Naive thymus-derived CD4-positive, alpha-beta T cell (primary cell): ENCODE data around the gene SCYL1. TPM values are rescaled to one million over a fixed set of nuclear protein-coding genes. Genes with fewer than 3 reads are reported as not detected.

Source experiments
- ATAC-seq: fragments of 150-1000 bp; cut with Tn5 transposase; 2 replicates; pipeline ENCODE4 v1.10.0; 2021; ENCODE audit warnings: mild to moderate bottlenecking, moderate library complexity
- CTCF ChIA-PET: fragments of 350-600 bp; sonication (Branson Sonifier 250); formaldehyde crosslinking; loops from one replicate; lab custom pipeline; 2021; ENCODE audit warnings: antibody characterized with exemption; lab: Charles Lee
- POLR2A ChIA-PET: fragments of 350-600 bp; sonication (Branson Sonifier 250); formaldehyde crosslinking; loops from one replicate; lab custom pipeline; 2021; ENCODE audit warnings: antibody characterized with exemption, inconsistent platforms; lab: Charles Lee
- DNase-seq, 9 donors: peaks; one replicate each; pipeline versions ENCODE4 v3.0.0 to v3.0.0-alpha.2; 2020 to 2022; ENCODE audit warnings: mixed read lengths in 1 of 9
- H3K27ac ChIP-seq: one replicate; pipeline ENCODE4 v1.7.0; 2013; ENCODE audit warnings: mild to moderate bottlenecking, low read depth, low read length, moderate library complexity
- H3K27me3 ChIP-seq, 2 donors: one replicate each; pipeline ENCODE4 v1.7.0; 2013; ENCODE audit warnings: low read length in 2 of 2, mild to moderate bottlenecking in 2 of 2, moderate library complexity in 2 of 2; ENCODE audit not compliant: control insufficient read depth in 2 of 2, insufficient read depth in 2 of 2
- H3K36me3 ChIP-seq, 3 experiments: 1 replicate in 2 of 3; 2 replicates in 1 of 3; pipeline ENCODE4 v1.7.0; 2013; ENCODE audit warnings: low read length in 3 of 3, mild to moderate bottlenecking in 3 of 3, moderate library complexity in 1 of 3; ENCODE audit not compliant: insufficient read depth in 3 of 3, control insufficient read depth in 2 of 3
- H3K4me1 ChIP-seq, 2 donors: one replicate each; pipeline ENCODE4 v1.7.0; 2013; ENCODE audit warnings: low read length in 2 of 2, mild to moderate bottlenecking in 2 of 2, moderate library complexity in 1 of 2; ENCODE audit not compliant: control insufficient read depth in 2 of 2, insufficient read depth in 2 of 2
- H3K4me3 ChIP-seq: 2 replicates; pipeline ENCODE4 v1.7.0; 2013; ENCODE audit warnings: mild to moderate bottlenecking, low read length
- H3K9me3 ChIP-seq, 3 experiments: 1 replicate in 2 of 3; 2 replicates in 1 of 3; pipeline ENCODE4 v1.7.0; 2013; ENCODE audit warnings: low read length in 3 of 3; ENCODE audit not compliant: control insufficient read depth in 2 of 3
- H3K27ac Mint-ChIP-seq, 9 donors: one replicate each; pipeline ENCODE4 v1.8.0; 2020 to 2022; ENCODE audit warnings: mixed read lengths in 9 of 9, mild to moderate bottlenecking in 8 of 9, moderate library complexity in 5 of 9, inconsistent platforms in 2 of 9
- H3K27me3 Mint-ChIP-seq, 5 donors: one replicate each; pipeline ENCODE4 v1.8.0; 2021 to 2022; ENCODE audit warnings: mixed read lengths in 5 of 5, mild to moderate bottlenecking in 1 of 5
- H3K36me3 Mint-ChIP-seq, 5 donors: one replicate each; pipeline ENCODE4 v1.8.0; 2020 to 2022; ENCODE audit warnings: mixed read lengths in 5 of 5, mild to moderate bottlenecking in 3 of 5, inconsistent platforms in 1 of 5
- H3K4me1 Mint-ChIP-seq, 7 donors: one replicate each; pipeline ENCODE4 v1.8.0; 2020 to 2022; ENCODE audit warnings: mixed read lengths in 7 of 7, mild to moderate bottlenecking in 3 of 7, inconsistent platforms in 1 of 7
- H3K4me3 Mint-ChIP-seq, 10 donors: one replicate each; pipeline ENCODE4 v1.8.0; 2020 to 2022; ENCODE audit warnings: mild to moderate bottlenecking in 10 of 10, mixed read lengths in 10 of 10, moderate library complexity in 6 of 10, inconsistent platforms in 2 of 10
- H3K9me3 Mint-ChIP-seq, 11 donors: one replicate each; pipeline ENCODE4 v1.8.0; 2020 to 2022; ENCODE audit warnings: mixed read lengths in 11 of 11, mild to moderate bottlenecking in 4 of 11, inconsistent platforms in 1 of 11, moderate library complexity in 1 of 11
- intact Hi-C, 2 donors: fragments of 100-400 bp; cut with micrococcal nuclease; formaldehyde crosslinking; loops; one replicate each; pipeline ENCODE4 v1.15.1; 2023
- polyA plus RNA-seq, 2 donors: library from polyadenylated mRNA; unstranded; fragments of 300-500 nt; fragmentation: Illumina TruSeq; gene quantifications; one replicate each; pipeline ENCODE4 v1.2.3, GENCODE V29; 2021
- total RNA-seq, 6 experiments: library from RNA in 5 of 6; stranded (reverse) in 5 of 6; gene quantifications; 1 replicate in 5 of 6; 2 replicates in 1 of 6; pipeline ENCODE4 v1.2.3 and lab custom pipeline; 2021 to 2026

Gene SCYL1
- total and polyA plus RNA-seq, 7 experiments from 2014 or later, result 27.0 to 79.8 (median 69.1) TPM

DNA sequence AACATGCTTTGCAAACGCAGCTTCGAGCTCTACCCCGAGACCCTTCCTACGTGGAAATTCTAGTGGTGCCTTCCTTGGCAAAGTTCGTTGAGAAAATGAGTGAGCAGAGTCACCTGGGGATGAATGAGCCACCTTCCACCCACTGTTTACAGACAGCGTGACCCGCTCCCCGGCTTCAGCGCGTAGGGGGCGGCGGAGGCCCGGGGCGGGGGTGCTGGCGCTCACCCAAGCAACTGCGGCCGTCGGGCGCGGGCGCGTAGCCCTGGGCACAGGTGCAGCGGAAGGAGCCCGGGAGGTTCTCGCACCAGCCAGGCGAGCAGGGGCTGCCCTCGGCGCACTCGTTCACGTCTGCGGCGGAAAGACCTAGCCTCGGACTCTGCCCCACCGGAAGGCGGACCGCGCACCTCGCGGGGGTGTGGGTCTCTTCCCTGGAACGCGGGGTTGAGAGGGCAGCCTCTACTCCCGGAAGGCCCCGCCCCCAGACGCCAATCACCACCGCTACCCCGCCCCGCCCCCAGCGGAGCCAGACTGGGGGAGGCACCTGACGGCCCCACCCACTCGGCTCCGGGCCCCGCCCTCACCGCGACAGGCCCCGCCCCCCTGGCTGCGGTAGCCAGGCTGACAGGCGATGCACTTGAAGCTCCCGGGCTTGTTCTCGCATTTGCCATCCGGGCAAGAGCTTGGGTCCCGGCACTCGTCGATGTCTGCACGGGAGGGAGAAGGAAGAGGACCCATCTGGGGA, 21.5 kb downstream of the SCYL1 start:
- intact Hi-C loops, result loop anchor here (1.0 to 10.0 kb wide), 4 partner anchors 11 to 308 kb away; partner anchors contain the start of genes ZNRD2 (in 2 of the 2), CFL1 (in 1 of the 2) and PCNX3 (in 1 of the 2)
- peak overlapping the region; percentile 14 for H3K4me3 ChIP-seq
- CTCF ChIA-PET, result interaction anchor here (0.6 to 1.8 kb wide), 8 partner anchors 10 to 238 kb away, joined by 3 to 9 read pairs (median 4); partner anchors contain the start of genes FAM89B and ZNRD2
- no peaks in the 10 kb centered on the region for H3K27me3 ChIP-seq
- DNase-seq, result peak; percentile 95 to 100 (median 98)
- H3K27ac ChIP-seq, result peak overlapping the region; percentile 75
- POLR2A ChIA-PET, result interaction anchor here (0.7 to 14.3 kb wide), 11 partner anchors 9 to 411 kb away, joined by 3 to 186 read pairs (median 7); partner anchors contain the start of genes EHBP1L1, FAM89B, LTBP3 and MALAT1
- H3K4me3 Mint-ChIP-seq, result peak overlapping the region; percentile 39 to 86 (median 84)
- H3K9me3 Mint-ChIP-seq, result peaks cover 0 to 2% (median 0%) of the 10 kb centered on the region in 11 donors
- H3K27ac Mint-ChIP-seq, result peak overlapping the region; percentile 86 to 98 (median 88)
- H3K9me3 ChIP-seq, result no peaks in the 10 kb centered on the region
- H3K4me1 ChIP-seq, result peaks cover 27 to 41% of the 10 kb centered on the region in 2 donors
- ATAC-seq, result peak; percentile 96
- H3K36me3 ChIP-seq, result peaks cover 0 to 36% (median 4%) of the 10 kb centered on the region in 3 experiments
- H3K36me3 Mint-ChIP-seq, result peaks cover 0 to 31% (median 9%) of the 10 kb centered on the region in 5 donors
- H3K27me3 Mint-ChIP-seq, result no peaks in the 10 kb centered on the region
- H3K4me1 Mint-ChIP-seq, result peaks cover 40 to 73% (median 54%) of the 10 kb centered on the region in 7 donors

- peaks cover 0 to 42% (median 9%) of the 10 kb centered on the region in 3 experiments for H3K36me3 ChIP-seq
- H3K9me3 Mint-ChIP-seq, result peaks cover 0 to 2% (median 0%) of the 10 kb centered on the region in 11 donors
- no peaks in the 10 kb centered on the region for H3K27me3 Mint-ChIP-seq
- no peak for ATAC-seq
- peaks cover 0 to 37% (median 19%) of the 10 kb centered on the region in 5 donors for H3K36me3 Mint-ChIP-seq
- DNase-seq, result peak in 1 of 9 donors; percentile 40
- H3K27ac ChIP-seq, result peak overlapping the region; percentile 75
- H3K4me1 Mint-ChIP-seq, result peaks cover 43 to 76% (median 58%) of the 10 kb centered on the region in 7 donors
- peaks cover 24 to 47% of the 10 kb centered on the region in 2 donors for H3K4me1 ChIP-seq
- peak overlapping the region; percentile 10 for H3K4me3 ChIP-seq
- intact Hi-C loops, result loop anchor here in 1 of 2 donors (10.0 kb wide), 1 partner anchor 307 kb away; the partner anchor contains the start of gene CFL1
- ChIA-PET POLR2A (interaction anchor here (0.5 to 14.3 kb wide), 7 partner anchors 9 to 396 kb away, joined by 4 to 186 read pairs (median 7); partner anchors contain the start of genes EHBP1L1, FAM89B, LTBP3 and MALAT1), CTCF (interaction anchor here (0.8 to 2.5 kb wide), 5 partner anchors 9 to 25 kb away, joined by 3 to 9 read pairs (median 7); partner anchors contain the start of genes FAM89B and ZNRD2)
- no peaks in the 10 kb centered on the region for H3K9me3 ChIP-seq
- peak overlapping the region; percentile 41 to 85 (median 82) for H3K4me3 Mint-ChIP-seq
- H3K27me3 ChIP-seq, result no peaks in the 10 kb centered on the region
- H3K27ac Mint-ChIP-seq, result peak overlapping the region in 8 of 9 donors; percentile 39 to 92 (median 87)
Observed at GRCh38 chr11:65547446-65548125, 22.7 kb downstream of the SCYL1 start.

GRCh38 chr11:65548395-65548794, 23.5 kb downstream of the SCYL1 start:
- intact Hi-C loops, result loop anchor here in 1 of 2 donors (10.0 kb wide), 1 partner anchor 306 kb away; the partner anchor contains the start of gene CFL1
- Mint-ChIP-seq H3K36me3 (peaks cover 0 to 35% (median 19%) of the 10 kb centered on the region in 5 donors), H3K9me3 (peaks cover 0 to 2% (median 0%) of the 10 kb centered on the region in 11 donors), H3K27ac (peak overlapping the region; percentile 39 to 92 (median 87)), H3K4me3 (peak overlapping the region; percentile 41 to 85 (median 60)), H3K4me1 (peaks cover 45 to 80% (median 66%) of the 10 kb centered on the region in 7 donors), H3K27me3 (no peaks in the 10 kb centered on the region)
- POLR2A ChIA-PET, result interaction anchor here (0.6 to 14.3 kb wide), 6 partner anchors 9 to 1784 kb away, joined by 3 to 186 read pairs (median 10); partner anchors contain the start of genes EHBP1L1, FAM89B, LTBP3 and ZNRD2
- peaks cover 24 to 53% of the 10 kb centered on the region in 2 donors for H3K4me1 ChIP-seq
- no peak for ATAC-seq
- H3K4me3 ChIP-seq, result no peak overlapping the region
- H3K36me3 ChIP-seq, result peaks cover 0 to 35% (median 9%) of the 10 kb centered on the region in 3 experiments
- CTCF ChIA-PET, result interaction anchor here (1.1 to 2.5 kb wide), 3 partner anchors 8 to 46 kb away, joined by 5 to 8 read pairs (median 5); partner anchors contain the start of gene FAM89B
- DNase-seq, result no peak
- H3K9me3 ChIP-seq, result no peaks in the 10 kb centered on the region
- H3K27ac ChIP-seq, result peak overlapping the region; percentile 75
- H3K27me3 ChIP-seq, result no peaks in the 10 kb centered on the region

- ATAC-seq (no peak), DNase-seq (no peak)
- H3K4me1 Mint-ChIP-seq, result peaks cover 43 to 83% (median 69%) of the 10 kb centered on the region in 7 donors
- Histone ChIP-seq H3K27me3 (no peaks in the 10 kb centered on the region), H3K27ac (peak overlapping the region; percentile 75), H3K36me3 (peaks cover 0 to 32% (median 9%) of the 10 kb centered on the region in 3 experiments), H3K9me3 (no peaks in the 10 kb centered on the region), H3K4me1 (peaks cover 26 to 60% of the 10 kb centered on the region in 2 donors), H3K4me3 (no peak overlapping the region)
- H3K4me3 Mint-ChIP-seq, result peak overlapping the region in 7 of 10 donors; percentile 15 to 85 (median 47)
- peaks cover 0 to 35% (median 19%) of the 10 kb centered on the region in 5 donors for H3K36me3 Mint-ChIP-seq
- H3K9me3 Mint-ChIP-seq, result peaks cover 0 to 2% (median 0%) of the 10 kb centered on the region in 11 donors
- peak overlapping the region; percentile 14 to 92 (median 86) for H3K27ac Mint-ChIP-seq
- CTCF ChIA-PET, result interaction anchor here (1.1 to 2.5 kb wide), 3 partner anchors 9 to 45 kb away, joined by 5 to 8 read pairs (median 5); partner anchors contain the start of gene FAM89B
- POLR2A ChIA-PET, result interaction anchor here (0.6 to 14.3 kb wide), 6 partner anchors 8 to 805 kb away, joined by 3 to 186 read pairs (median 10); partner anchors contain the start of genes EHBP1L1, FAM89B, LTBP3 and ZNRD2
- intact Hi-C loops, result loop anchor here in 1 of 2 donors (10.0 kb wide), 1 partner anchor 306 kb away; the partner anchor contains the start of gene CFL1
- no peaks in the 10 kb centered on the region for H3K27me3 Mint-ChIP-seq
Observed at GRCh38 chr11:65549096-65549495, 24.2 kb downstream of the SCYL1 start.

DNA sequence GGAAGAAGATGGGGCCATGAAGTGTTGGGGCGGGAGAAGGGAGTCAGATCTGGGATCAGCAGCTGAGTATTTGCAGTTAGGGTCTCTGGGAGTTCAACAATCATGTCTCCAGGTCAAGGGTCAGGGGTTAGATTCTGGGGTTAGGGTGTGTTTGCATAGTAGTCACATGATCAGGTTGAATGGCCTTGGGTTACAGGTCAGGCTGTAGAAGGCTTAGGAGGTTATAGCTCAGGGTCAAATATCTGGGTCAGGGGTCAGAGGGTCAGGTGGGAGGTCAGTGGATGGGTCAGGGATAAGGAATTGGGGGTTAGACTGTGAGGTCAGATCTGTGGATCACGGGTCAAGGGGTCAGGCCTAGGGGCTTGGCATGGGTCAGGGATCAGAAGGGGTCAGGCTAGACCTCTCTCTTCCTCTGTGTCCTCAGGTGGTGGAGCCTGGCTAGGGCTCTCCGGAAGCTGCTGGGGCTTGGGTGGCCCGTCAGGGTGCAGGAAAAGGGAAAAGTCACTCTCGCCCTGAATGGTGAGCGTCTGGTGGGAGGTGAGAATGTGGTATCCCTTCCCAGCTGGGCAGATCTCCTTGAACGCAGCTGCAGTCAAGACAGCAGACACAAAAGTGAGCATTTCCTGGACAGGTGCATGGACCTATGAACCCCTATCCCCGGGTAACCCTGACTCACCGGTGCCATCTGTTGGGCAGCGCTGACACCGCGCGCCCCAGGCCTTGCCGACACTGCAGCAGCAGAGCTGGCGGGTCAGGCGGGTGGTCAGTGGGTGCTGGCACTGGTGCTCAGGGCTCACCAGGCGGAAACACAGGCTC, 26.9 kb downstream of the SCYL1 start:
- intact Hi-C loops, result loop anchor here in 1 of 2 donors (1.0 kb wide), 1 partner anchor 19 kb away; the partner anchor contains the start of gene ZNRD2
- POLR2A ChIA-PET, result interaction anchor here (0.6 to 14.3 kb wide), 9 partner anchors 10 to 164 kb away, joined by 3 to 186 read pairs (median 8); partner anchors contain the start of genes FAM89B, LTBP3, MALAT1 and NEAT1
- peaks cover 50 to 86% (median 74%) of the 10 kb centered on the region in 7 donors for H3K4me1 Mint-ChIP-seq

More for the DNA sequence above, 26.9 kb downstream of the SCYL1 start:
- Mint-ChIP-seq H3K4me3 (peak overlapping the region; percentile 18 to 98 (median 74)), H3K27me3 (no peaks in the 10 kb centered on the region), H3K36me3 (peaks cover 0 to 29% (median 18%) of the 10 kb centered on the region in 5 donors), H3K9me3 (peaks cover 0 to 2% (median 0%) of the 10 kb centered on the region in 11 donors), H3K27ac (peak overlapping the region; percentile 71 to 93 (median 87))
- H3K36me3 ChIP-seq, result peaks cover 0 to 32% (median 9%) of the 10 kb centered on the region in 3 experiments
- ATAC-seq, result peak; percentile 53
- peak overlapping the region; percentile 31 for H3K27ac ChIP-seq
- H3K9me3 ChIP-seq, result no peaks in the 10 kb centered on the region
- no peak overlapping the region for H3K4me3 ChIP-seq
- H3K4me1 ChIP-seq, result peaks cover 35 to 78% of the 10 kb centered on the region in 2 donors
- CTCF ChIA-PET, result interaction anchor here (0.6 to 4.3 kb wide), 9 partner anchors 10 to 81 kb away, joined by 3 to 32 read pairs (median 4); partner anchors contain the start of genes EHBP1L1 and FAM89B
- peak in 6 of 9 donors; percentile 51 to 62 (median 56) for DNase-seq
- H3K27me3 ChIP-seq, result no peaks in the 10 kb centered on the region
